MM.1S (cell line): ENCODE measurements around the gene ST6GALNAC4.

ENCODE experiments used
- DNase-seq: peaks from one replicate; pipeline ENCODE4 v3.0.0-alpha.2; 2015
- H2AFZ ChIP-seq: fragments of 300-600 bp; sonication (generic); 2 replicates; pipeline ENCODE4 v1.6.0; 2016; ENCODE audit warnings: antibody characterized with exemption, low read length
- H3F3A ChIP-seq: fragments of 300-600 bp; sonication (generic); 2 replicates; pipeline ENCODE4 v1.6.1; 2016; ENCODE audit warnings: mild to moderate bottlenecking, antibody characterized with exemption, low read length, moderate library complexity, mixed read lengths; ENCODE audit not compliant: insufficient read depth
- H3K27ac ChIP-seq: fragments of 300-600 bp; sonication (generic); 2 replicates; pipeline ENCODE4 v1.5.1; 2016; ENCODE audit warnings: mild to moderate bottlenecking, low read length
- H3K27me3 ChIP-seq: fragments of 300-600 bp; sonication (generic); replicated peaks from 2 replicates; pipeline ENCODE4 v1.6.0; 2016; ENCODE audit warnings: low read length; ENCODE audit not compliant: insufficient read depth
- H3K36me3 ChIP-seq: fragments of 300-600 bp; sonication (generic); replicated peaks from 2 replicates; pipeline ENCODE4 v1.6.1; 2016; ENCODE audit warnings: mild to moderate bottlenecking, low read length, mixed read lengths; ENCODE audit not compliant: insufficient read depth
- H3K4me1 ChIP-seq: fragments of 300-600 bp; sonication (generic); 2 replicates; pipeline ENCODE4 v1.6.1; 2016; ENCODE audit warnings: low read length, mixed read lengths
- H3K4me2 ChIP-seq: fragments of 300-600 bp; sonication (generic); 2 replicates; pipeline ENCODE4 v1.6.0; 2016; ENCODE audit warnings: low read depth, low read length
- H3K4me3 ChIP-seq: fragments of 300-600 bp; sonication (generic); 2 replicates; pipeline ENCODE4 v1.5.1; 2016; ENCODE audit warnings: low read length, mixed read lengths
- H3K79me2 ChIP-seq: fragments of 300-600 bp; sonication (generic); 2 replicates; pipeline ENCODE4 v1.6.1; 2016; ENCODE audit warnings: mixed run types, low read length, mixed read lengths
- H3K9ac ChIP-seq: fragments of 300-600 bp; sonication (generic); 2 replicates; pipeline ENCODE4 v1.6.1; 2016; ENCODE audit warnings: low read length, mixed read lengths
- H3K9me2 ChIP-seq: fragments of 300-600 bp; sonication (generic); replicated peaks from 2 replicates; pipeline ENCODE4 v1.6.1; 2016; ENCODE audit warnings: mild to moderate bottlenecking, low read length, mixed read lengths; ENCODE audit not compliant: insufficient read depth
- H3K9me3 ChIP-seq: fragments of 300-600 bp; sonication (generic); replicated peaks from 2 replicates; pipeline ENCODE4 v1.6.1; 2016; ENCODE audit warnings: mild to moderate bottlenecking, low read length, mixed read lengths; ENCODE audit not compliant: insufficient read depth
- H4K20me1 ChIP-seq: fragments of 300-600 bp; sonication (generic); 2 replicates; pipeline ENCODE4 v1.6.1; 2016; ENCODE audit warnings: mild to moderate bottlenecking, low read length, moderate library complexity, mixed read lengths; ENCODE audit not compliant: insufficient read depth
- EZH2 ChIP-seq: fragments of 300-600 bp; sonication (generic); optimal IDR thresholded peaks from 2 replicates; pipeline ENCODE3; 2017; ENCODE audit warnings: low read depth, mild to moderate bottlenecking, antibody characterized with exemption, low read length, mixed read lengths
- EZH2phosphoT487 ChIP-seq: fragments of 300-600 bp; sonication (generic); IDR thresholded peaks from 2 replicates; pipeline ENCODE4 v1.6.1; 2018; ENCODE audit warnings: antibody characterized with exemption, low read length
- TF ChIP-seq, protein P1 (sequence below): fragments of 300-600 bp; sonication (generic); IDR thresholded peaks from 2 replicates; pipeline ENCODE4 v1.5.1; 2016; ENCODE audit warnings: antibody characterized with exemption, low read length, mixed read lengths

Gene ST6GALNAC4

DNA sequence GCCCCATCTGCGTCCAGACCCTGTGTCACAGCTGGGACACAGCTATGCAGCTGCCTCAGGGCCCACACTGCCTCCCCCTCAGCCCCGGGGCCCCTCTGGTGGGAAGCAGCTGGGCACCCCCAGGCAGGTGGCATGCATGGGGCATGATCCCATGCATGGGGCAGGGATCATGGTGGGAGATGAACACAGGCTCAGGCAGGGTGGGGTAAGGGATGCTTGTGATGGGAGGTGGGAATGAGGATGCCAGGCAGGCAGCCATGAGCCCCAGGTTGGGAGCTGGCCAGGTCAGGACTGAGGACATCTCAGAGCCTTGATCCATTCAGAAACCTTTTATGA, 44.3 kb upstream of the ST6GALNAC4 start:
- Histone ChIP-seq H3F3A (peaks cover under 1% of the 10 kb centered on the region; the same call in 1 of the 2 replicates), H3K27ac (no peak overlapping the region), H2AFZ (no peak overlapping the region), H3K9me2 (no peaks in the 10 kb centered on the region), H3K9ac (no peak overlapping the region), H3K36me3 (no peaks in the 10 kb centered on the region), H4K20me1 (no peaks in the 10 kb centered on the region; the same call in 1 of the 2 replicates), H3K79me2 (peaks cover 95% of the 10 kb centered on the region), H3K27me3 (no peaks in the 10 kb centered on the region), H3K4me1 (peaks cover under 1% of the 10 kb centered on the region), H3K9me3 (no peaks in the 10 kb centered on the region), H3K4me2 (no peak overlapping the region), H3K4me3 (no peak overlapping the region)
- TF ChIP-seq, protein P1, sequence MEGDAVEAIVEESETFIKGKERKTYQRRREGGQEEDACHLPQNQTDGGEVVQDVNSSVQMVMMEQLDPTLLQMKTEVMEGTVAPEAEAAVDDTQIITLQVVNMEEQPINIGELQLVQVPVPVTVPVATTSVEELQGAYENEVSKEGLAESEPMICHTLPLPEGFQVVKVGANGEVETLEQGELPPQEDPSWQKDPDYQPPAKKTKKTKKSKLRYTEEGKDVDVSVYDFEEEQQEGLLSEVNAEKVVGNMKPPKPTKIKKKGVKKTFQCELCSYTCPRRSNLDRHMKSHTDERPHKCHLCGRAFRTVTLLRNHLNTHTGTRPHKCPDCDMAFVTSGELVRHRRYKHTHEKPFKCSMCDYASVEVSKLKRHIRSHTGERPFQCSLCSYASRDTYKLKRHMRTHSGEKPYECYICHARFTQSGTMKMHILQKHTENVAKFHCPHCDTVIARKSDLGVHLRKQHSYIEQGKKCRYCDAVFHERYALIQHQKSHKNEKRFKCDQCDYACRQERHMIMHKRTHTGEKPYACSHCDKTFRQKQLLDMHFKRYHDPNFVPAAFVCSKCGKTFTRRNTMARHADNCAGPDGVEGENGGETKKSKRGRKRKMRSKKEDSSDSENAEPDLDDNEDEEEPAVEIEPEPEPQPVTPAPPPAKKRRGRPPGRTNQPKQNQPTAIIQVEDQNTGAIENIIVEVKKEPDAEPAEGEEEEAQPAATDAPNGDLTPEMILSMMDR, result no peak
- TF ChIP-seq EZH2, result no peak
- no peak for TF ChIP-seq EZH2phosphoT487
- no peak for DNase-seq

DNA sequence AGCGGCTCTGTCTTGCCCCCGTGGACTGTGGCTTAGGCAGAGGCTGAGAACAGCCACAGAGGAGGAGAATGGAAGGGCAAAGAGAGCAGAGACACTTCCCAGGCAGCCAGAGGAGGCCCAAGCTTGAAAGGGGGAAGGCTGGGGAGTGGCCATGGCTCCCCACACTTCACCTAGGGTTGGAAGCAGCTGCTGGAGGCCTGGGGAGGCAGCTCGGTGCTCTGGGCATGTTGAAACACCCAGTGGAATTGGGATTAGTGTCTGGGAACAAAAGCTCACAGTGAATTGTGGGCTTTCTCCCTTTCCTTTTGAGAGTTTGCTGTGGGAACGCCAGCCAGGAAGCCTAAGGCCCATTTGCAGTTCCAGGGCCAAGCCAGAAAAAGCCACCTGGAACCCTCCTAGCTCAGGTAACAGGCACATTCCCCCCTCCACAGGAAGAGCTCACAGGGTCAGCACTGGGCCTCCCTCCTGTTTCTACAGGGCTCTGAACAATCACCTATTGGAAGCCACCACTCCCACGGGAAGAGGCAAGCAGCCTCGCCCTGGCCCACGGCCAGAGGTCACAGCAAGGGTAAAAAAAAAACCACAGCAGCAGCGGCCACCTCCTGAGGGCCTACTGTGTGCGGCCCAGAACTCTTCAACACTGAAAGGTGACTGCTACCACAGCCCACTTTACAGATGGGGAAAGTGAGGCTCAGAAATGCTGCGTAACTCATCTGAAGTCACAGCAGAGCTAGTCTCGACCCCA, 43.7 kb upstream of the ST6GALNAC4 start:
- Histone ChIP-seq H3K9me2 (no peaks in the 10 kb centered on the region), H3K9ac (no peak overlapping the region), H3K9me3 (no peaks in the 10 kb centered on the region), H3K27me3 (no peaks in the 10 kb centered on the region), H4K20me1 (no peaks in the 10 kb centered on the region; the same call in 1 of the 2 replicates), H3K27ac (no peak overlapping the region), H3K4me1 (peaks cover 6% of the 10 kb centered on the region), H3K36me3 (no peaks in the 10 kb centered on the region), H3F3A (peaks cover 6% of the 10 kb centered on the region), H2AFZ (no peak overlapping the region), H3K79me2 (peaks cover 95% of the 10 kb centered on the region), H3K4me3 (no peak overlapping the region), H3K4me2 (no peak overlapping the region)
- no peak for TF ChIP-seq EZH2phosphoT487
- TF ChIP-seq, protein P1, result no peak
- DNase-seq, result no peak

DNA sequence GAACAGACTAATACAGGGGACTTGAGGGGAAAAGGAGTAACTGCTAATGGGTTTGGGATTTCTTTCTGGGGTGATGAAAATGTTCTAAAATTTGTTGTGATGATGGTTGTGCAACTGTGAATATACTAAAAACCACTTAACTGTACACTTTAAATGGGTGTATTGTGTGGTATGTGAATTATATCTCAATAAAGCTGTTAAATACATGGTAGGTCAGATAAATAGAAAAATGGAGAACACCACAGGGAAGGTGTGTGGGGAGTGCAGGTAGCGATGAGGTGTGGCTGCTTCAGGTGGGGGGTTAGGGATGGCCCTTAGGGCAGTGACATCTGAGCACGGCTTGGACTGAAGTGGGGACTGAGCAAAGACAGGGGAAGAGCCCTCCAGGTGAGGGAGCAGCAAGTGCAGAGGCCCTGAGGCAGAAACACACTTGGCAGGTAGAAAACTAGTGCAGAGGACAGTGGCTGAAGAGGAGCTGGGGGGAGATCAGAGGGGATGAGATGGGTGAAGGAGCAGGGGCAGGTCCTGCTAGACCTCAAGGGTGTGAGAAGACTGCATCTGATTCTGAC, 43.1 kb upstream of the ST6GALNAC4 start:
- Histone ChIP-seq H3K4me1 (peaks cover 12% of the 10 kb centered on the region), H3F3A (peaks cover 8% of the 10 kb centered on the region), H3K9me3 (no peaks in the 10 kb centered on the region), H2AFZ (no peak overlapping the region), H3K27me3 (no peaks in the 10 kb centered on the region), H3K9ac (no peak overlapping the region), H3K4me3 (no peak overlapping the region), H3K36me3 (no peaks in the 10 kb centered on the region), H3K79me2 (peaks cover 93% of the 10 kb centered on the region), H4K20me1 (no peaks in the 10 kb centered on the region), H3K4me2 (no peak overlapping the region), H3K9me2 (no peaks in the 10 kb centered on the region), H3K27ac (no peak overlapping the region)
- no peak for DNase-seq
- TF ChIP-seq, protein P1, result no peak
- TF ChIP-seq EZH2, result no peak
- no peak for TF ChIP-seq EZH2phosphoT487
